AG20443 (cell line): ENCODE data around the gene ZNF526.

Experiments used
- DNase-seq: peaks from one replicate; pipeline ENCODE4 v3.0.0; 2012; ENCODE audit warnings: low spot score, mixed read lengths

ZNF526 gene, protein sequence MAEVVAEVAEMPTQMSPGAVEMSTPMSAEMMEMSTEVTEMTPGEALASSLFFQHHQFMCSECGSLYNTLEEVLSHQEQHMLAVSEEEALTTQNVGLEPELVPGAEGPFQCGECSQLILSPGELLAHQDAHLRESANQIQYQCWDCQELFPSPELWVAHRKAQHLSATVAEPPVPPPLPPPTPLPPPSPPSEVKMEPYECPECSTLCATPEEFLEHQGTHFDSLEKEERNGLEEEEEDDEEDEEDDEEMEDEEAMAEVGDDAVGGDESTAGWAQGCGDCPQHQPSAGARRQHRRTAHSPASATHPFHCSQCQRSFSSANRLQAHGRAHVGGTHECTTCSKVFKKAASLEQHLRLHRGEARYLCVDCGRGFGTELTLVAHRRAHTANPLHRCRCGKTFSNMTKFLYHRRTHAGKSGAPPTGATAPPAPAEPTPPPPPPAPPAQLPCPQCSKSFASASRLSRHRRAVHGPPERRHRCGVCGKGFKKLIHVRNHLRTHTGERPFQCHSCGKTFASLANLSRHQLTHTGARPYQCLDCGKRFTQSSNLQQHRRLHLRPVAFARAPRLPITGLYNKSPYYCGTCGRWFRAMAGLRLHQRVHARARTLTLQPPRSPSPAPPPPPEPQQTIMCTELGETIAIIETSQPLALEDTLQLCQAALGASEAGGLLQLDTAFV

DNA sequence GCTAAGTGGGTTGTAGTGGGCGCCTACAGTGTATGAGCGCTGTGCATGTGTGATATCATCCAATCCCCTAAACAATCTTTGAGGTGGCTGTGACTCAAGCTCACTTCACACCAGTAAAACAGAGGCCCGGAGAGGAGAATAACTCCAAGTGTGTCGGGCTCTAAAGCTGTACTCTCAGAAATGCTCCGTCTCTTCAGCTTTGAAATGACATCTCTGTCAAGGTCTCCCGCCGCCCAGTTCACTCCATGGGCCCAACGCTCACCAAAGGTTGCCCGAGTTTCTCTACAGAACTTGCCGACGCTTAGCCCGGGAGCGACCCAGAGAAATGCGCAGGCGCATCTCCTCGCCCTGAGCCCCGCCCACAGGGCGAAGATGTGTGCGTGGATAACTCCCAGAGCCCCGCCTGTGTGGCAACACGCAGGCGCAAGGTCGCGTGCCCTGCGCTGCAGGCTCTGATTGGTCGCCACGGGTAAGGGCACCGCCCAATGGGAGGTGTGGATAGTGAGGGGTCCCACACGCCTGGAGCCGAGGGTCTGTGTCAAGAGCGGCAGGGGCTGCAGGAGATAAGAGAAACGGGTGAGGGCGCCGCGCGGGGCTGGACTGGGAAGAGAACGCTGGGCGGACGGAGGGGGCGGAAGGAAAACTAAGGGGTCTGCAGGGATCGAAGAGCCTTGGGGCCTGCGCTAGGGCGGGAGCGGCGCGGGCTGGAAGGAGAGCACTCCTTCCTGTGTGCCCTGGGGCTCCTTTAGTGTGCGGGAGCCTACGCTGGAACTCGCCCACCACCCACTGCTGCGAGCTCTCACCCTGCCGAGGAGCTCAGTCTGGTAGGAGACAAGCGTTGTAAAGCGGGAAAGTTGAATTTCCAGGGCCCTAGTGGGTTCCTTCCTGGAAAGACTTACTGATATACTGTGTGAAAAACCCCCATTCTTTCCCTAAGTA is at the start of gene ZNF526:
TSS of gene ZNF526 (plus strand) at position 501 of the 939 bp plus-strand sequence. CDS start 4,092 bp downstream, outside the sequence.
- peak; percentile 100 for DNase-seq

- no peak for DNase-seq
Measured at GRCh38 chr19:42170715-42171114, 49.4 kb upstream of the ZNF526 start.

DNA sequence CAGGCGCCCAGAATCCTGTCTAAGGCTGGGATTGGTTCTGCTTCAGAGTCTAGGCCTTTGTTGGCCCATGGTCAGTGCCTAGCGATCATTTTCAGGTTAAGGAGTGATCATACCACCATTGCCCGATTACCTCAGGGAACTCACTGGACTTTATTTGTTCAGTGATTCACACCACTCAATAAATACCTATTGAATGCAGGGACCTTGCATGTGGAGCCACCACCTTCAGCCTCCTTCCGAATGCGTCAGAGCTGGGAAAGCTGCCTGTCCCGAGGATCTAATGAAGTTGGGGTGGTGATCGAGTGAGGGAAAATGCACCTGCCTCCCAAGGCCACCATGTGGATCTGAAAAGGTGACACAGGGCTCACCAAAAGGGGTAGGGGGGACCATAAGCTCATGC is 47.9 kb upstream of the ZNF526 start:
- no peak for DNase-seq

- no peak for DNase-seq
Measured at GRCh38 chr19:42173695-42174094, 46.4 kb upstream of the ZNF526 start.

DNA sequence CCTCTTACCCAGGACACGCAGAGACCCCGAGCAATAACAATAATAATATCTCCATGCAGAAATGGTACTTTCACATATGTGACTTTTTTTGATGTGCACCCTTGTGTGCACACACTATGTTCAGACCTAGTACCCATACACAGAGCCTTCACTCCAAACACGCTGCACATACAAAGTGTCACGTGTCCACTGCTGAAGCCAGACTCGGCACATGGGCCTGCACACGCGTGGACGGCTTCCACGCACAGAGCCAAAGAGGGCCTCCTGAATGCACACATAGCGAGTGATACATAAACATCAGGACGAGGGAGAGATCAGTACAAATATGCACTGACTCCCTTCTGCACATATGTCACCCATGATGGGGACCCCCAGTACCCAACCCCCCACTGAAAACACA is 45.9 kb upstream of the ZNF526 start:
- no peak for DNase-seq

DNA sequence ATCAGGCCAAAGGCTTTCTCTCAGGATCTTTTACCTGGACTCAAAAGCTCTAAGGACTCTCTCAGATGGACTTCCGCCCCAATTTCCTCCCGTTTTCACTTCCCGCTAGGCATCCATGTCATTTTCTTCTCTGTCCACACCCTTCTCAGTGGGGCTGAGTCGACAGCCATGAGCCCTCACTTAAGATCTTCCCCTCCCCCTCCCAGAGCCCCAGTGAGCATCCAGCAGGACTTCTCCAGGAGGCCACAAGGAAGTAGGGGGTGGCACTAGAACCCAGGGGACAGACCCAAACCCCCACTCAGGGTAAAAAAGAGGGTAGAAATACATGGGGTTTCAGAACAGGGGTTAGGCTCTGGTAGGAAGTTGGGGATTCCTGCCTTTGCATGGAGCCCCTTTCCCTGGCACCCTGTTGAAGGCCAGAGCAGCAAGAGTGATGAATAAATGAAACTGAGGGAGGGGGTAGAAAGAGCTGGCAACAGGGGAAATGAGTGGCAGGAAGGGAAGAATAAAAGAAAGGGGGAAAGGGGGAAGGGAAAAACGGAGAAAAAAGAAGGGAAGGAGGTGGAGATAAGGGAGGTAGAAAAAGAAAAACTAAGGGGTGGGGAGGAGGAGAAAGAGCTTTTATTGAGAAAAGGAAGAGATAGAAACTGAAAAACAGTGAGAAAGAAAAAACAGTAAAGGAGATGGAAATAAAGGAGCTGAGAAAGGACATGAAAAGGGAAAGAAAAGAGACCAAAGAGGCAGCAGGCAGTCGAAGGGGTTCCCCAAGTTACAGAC is 45.0 kb upstream of the ZNF526 start:
- DNase-seq: no peak

GRCh38 chr19:42175952-42176648 is 44.0 kb upstream of the ZNF526 start:
- DNase-seq: peak; percentile 46

- peak; percentile 65 for DNase-seq
Measured at GRCh38 chr19:42176649-42176989, 43.5 kb upstream of the ZNF526 start.

DNA sequence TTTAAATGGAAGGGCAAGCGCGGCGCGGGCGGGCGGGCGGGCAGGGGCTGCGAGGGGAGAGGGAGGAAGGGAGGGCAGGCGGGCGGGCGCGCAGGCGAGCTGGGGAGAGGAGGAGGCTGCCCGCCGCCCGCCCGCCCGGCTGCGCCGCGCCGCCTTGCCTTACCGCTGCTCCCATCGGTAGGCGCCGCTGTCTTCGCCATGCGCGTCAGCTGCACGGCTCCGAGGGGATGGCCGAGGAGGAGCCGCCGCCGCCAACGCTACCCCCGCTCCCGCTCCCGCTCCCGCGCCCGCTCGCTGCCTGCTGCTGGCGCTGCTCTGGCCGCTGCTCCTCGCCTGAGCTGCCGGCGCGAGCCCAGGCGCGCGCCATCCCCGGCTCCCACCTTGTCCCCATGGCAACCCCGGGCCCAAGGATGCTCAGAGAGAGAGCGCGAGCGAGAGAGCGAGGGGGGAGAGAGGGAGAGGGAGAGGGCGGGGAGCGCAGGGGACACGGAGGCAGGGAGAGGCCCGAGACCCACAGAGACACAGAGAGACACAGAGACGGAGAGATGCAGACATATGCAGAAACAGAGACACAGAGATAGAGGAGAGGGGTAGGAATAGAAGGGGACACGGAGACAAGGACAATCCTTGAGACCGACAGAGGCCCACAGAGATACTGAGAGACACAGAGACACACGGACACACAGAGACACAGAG is 43.0 kb upstream of the ZNF526 start:
- peak; percentile 92 for DNase-seq

GRCh38 chr19:42177686-42178019 is 42.5 kb upstream of the ZNF526 start:
- DNase-seq: no peak

DNA sequence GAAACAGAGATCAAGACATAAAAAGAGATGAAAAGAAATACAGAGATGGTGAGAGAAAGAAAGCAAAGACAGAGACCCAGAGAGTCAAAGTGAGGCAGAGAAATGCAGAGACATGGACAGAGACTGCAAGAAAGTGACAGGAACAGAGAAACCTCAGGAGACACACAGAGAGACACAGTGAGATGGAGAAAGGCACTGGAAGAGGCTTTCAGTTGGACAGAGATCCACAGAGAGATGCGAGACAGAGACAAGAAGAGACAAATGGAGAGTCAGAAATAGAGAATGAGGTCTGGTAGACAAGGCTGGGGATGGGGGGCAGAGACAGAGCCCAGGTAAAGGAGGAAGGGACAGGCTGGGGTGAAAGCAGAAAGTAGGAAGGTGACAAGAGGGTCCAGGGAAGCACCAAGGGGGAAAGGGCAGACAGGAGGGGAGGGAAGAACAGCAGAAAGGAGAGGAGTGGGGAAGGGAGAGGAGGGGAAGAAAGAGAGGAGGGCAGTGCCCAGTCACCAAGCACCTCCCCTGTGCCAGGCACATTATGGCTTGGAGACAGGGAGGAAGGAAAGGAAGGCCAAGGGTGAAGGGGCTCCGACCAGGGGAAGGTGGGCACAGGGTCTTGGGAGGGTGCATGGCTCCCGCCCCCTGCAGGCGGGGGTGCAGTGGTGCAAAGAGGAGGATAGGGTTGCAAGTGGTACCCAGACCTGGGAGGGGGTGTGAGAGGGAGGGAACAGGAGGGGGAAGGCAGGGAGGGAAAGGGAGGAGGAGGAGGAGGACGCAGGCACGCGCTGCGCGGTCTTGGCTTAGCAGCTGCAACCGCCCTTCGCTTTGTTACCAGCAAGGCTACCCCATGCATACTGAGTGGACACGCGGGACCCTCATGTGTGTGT is 41.1 kb upstream of the ZNF526 start:
- DNase-seq: no peak

- peak; percentile 94 for DNase-seq
Measured at GRCh38 chr19:42184401-42184861, 35.7 kb upstream of the ZNF526 start.

DNA sequence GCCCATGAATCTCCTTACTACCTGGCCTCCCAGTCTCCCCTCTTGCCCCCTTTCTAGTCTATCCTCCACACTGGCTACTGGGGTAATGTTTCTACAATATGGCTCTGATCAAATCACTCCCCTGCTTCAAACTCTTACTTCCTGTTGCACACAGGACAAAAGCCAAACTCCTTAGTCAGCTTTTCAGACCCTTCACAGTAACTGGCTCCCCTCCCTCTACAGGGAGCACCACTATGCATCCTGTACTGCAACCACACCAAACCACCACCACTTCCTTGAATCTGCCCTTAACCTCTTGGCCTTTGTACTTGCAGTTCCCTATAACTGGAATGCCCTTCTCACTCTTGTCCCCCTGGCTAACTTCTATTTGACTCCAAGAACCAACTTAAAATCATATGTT is 34.8 kb upstream of the ZNF526 start:
- no peak for DNase-seq

GRCh38 chr19:42188665-42189064 is 31.4 kb upstream of the ZNF526 start:
- DNase-seq: no peak

DNA sequence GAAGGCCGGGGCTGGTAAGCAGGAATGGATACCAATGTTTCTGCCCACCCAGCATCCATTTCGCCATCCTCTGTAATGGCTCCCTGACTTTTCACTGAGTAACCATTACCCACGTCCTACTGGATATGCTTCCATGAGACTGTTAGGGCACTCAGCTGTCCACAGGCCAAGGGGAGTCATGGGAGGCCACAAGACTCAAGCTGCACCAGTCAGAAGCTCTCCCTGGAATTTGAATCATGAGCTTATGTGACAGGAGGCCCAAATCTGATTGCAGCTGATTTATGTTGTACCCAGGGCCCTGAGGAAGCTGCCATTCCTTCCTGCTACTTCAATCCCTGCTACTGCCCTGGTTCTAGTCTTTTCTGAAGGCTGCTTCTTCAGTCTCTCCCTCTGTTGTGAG is 31.0 kb upstream of the ZNF526 start:
- DNase-seq: no peak

DNA sequence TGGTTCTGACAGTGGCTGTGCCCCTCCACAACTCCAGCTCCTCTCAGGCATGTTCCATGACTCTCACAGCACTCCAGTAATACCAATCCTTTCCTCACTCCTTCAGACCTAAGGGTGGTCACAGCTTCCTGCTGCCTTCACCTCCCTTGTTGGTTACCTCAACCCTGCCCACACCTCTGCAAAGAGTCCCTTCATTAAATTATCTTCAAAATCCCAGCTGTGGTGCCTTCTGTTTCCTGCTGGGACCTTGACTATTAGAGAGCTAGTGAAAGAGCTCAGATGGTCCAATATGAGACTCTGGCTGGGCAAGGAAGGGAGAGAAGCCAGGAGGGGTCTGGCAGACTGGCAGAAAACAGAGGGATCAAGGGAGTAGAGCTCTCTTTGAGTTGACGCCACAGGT is 28.8 kb upstream of the ZNF526 start:
- no peak for DNase-seq

GRCh38 chr19:42191855-42192254 is 28.3 kb upstream of the ZNF526 start:
- DNase-seq: peak; percentile 37

- DNase-seq: no peak
Measured at GRCh38 chr19:42193294-42193693, 26.8 kb upstream of the ZNF526 start.

DNA sequence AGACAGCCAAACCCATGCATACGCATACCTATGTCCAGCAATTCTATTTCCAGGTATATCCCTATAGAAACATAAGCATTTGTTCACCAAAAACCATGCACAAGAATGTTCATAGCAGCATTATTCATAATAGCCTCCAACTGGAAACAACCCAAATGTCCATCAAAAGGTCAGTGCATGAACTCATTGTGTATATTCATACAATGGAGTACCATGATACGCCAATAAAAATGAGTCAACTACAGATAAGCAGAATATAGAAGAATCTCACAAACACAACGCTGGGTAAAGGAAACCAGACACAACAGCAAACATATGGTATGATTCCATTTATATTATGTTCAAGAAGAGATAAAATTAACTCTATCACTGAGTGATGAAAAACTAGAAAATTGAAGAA is 26.4 kb upstream of the ZNF526 start:
- DNase-seq: no peak
